Measurements from ENCODE around the gene SP8. TPM values are rescaled to one million over a fixed set of nuclear protein-coding genes. Genes with fewer than 3 reads are reported as not detected.

SP8 gene
- total RNA-seq, 1 experiment from 2014 or later = 0.76 TPM

DNA sequence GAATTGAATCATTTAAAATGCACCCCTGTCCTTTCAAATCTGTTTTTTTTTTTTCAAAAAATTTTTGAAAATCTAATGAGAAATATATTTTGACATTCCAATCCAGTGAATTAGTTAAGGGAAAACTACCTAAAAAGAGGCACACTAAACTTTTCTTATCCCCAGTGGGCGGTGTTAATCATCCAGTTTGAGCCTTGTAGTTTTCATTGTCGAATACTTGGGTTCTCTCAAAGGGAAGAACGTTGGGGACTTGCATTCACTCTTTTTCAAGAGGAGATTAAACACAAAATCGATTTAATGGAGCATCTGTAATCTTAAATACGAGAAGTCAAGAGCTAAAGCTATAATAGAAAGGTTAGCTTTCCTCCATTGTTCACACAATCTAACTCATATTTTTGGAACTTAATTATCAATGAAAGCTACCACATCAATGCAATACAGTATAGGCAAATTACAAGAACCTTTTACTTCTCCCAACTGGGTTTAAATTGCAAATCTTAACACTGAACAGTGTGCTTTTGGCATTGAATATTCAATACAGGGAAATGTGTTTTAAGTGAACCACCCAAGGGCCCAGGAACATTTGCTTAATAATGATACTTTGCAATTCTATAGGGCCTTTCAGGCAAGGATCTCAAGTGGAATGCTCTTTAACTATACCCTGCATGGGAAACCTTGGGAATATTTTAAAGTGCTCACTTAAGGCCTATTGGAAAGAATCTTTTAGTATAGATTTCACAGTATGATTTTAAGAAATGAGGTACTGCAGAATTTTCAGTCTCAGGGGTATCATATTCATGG, 13.1 kb upstream of the SP8 start:
- Histone ChIP-seq H3K27ac (ENCODE audit: low read depth, low read length) (no peak overlapping the region), H3K27me3 (ENCODE audit: insufficient read depth, low read length) (no peaks in the 10 kb centered on the region; the same call in 1 of the 2 replicates), H4K20me1 (ENCODE audit: insufficient read depth) (no peaks in the 10 kb centered on the region), H3K36me3 (ENCODE audit: control insufficient read depth in 1 of 2, insufficient read depth in 2 of 2, low read length in 2 of 2) (no peaks in the 10 kb centered on the region), H2AFZ (ENCODE audit: low read depth, low read length, poor library complexity, severe bottlenecking) (no peak overlapping the region), H3K79me2 (ENCODE audit: insufficient read depth, low read length) (no peaks in the 10 kb centered on the region), H3K9me2 (ENCODE audit: insufficient read depth) (no peaks in the 10 kb centered on the region), H3K4me2 (ENCODE audit: low read length) (no peak overlapping the region), H3K4me1 (ENCODE audit: control insufficient read depth in 1 of 2, insufficient read depth in 2 of 2, low read length in 2 of 2) (peaks cover 0 to 13% of the 10 kb centered on the region in 2 experiments; a peak in 3 of 4 replicates), H3K9ac (ENCODE audit: low read length) (no peak overlapping the region), H3K9me3 (ENCODE audit: control insufficient read depth in 1 of 2, insufficient read depth in 1 of 2, low read depth in 1 of 2, low read length in 2 of 2) (no peaks in the 10 kb centered on the region), H3K4me3 (replicated peaks in 1 of 2; ENCODE audit: low read depth in 1 of 2, low read length in 2 of 2) (no peak overlapping the region)
- BruUV-seq (replicated peaks) = no TSS peak
- ChIA-PET POLR2A (no interaction called here), CTCF (no interaction called here), RAD21 (ENCODE audit: low non-redundant PET in 1 of 2, low total read pairs in 2 of 2, uncharacterized antibody in 2 of 2, unreplicated experiment in 2 of 2) (no interaction called here)
- ATAC-seq = no peak
- intact Hi-C loops (cut with micrococcal nuclease) = no loop called here
- DNase-seq (ENCODE audit: low read depth, low spot score) = no peak
- TF ChIP-seq, protein P1, sequence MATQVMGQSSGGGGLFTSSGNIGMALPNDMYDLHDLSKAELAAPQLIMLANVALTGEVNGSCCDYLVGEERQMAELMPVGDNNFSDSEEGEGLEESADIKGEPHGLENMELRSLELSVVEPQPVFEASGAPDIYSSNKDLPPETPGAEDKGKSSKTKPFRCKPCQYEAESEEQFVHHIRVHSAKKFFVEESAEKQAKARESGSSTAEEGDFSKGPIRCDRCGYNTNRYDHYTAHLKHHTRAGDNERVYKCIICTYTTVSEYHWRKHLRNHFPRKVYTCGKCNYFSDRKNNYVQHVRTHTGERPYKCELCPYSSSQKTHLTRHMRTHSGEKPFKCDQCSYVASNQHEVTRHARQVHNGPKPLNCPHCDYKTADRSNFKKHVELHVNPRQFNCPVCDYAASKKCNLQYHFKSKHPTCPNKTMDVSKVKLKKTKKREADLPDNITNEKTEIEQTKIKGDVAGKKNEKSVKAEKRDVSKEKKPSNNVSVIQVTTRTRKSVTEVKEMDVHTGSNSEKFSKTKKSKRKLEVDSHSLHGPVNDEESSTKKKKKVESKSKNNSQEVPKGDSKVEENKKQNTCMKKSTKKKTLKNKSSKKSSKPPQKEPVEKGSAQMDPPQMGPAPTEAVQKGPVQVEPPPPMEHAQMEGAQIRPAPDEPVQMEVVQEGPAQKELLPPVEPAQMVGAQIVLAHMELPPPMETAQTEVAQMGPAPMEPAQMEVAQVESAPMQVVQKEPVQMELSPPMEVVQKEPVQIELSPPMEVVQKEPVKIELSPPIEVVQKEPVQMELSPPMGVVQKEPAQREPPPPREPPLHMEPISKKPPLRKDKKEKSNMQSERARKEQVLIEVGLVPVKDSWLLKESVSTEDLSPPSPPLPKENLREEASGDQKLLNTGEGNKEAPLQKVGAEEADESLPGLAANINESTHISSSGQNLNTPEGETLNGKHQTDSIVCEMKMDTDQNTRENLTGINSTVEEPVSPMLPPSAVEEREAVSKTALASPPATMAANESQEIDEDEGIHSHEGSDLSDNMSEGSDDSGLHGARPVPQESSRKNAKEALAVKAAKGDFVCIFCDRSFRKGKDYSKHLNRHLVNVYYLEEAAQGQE (IDR thresholded peaks at IDR 0.05; ENCODE audit: low read depth) = no peak
- TF ChIP-seq CBX3 (IDR thresholded peaks at IDR 0.05; ENCODE audit: low read depth) (no peak), TCF7L2 (IDR thresholded peaks at IDR 0.05; ENCODE audit: borderline replicate concordance, extremely low read depth, insufficient read depth, insufficient read length) (no peak), SP1 (IDR thresholded peaks at IDR 0.05; ENCODE audit: low read depth) (no peak), JUND (IDR thresholded peaks at IDR 0.05) (no peak), ZFX (IDR thresholded peaks at IDR 0.05) (no peak), EGR1 (IDR thresholded peaks at IDR 0.05; ENCODE audit: low read depth) (no peak), POLR2AphosphoS5 (IDR thresholded peaks at IDR 0.05; ENCODE audit: low read depth, low read length) (no peak), FOSL1 (IDR thresholded peaks at IDR 0.05; ENCODE audit: low read depth) (no peak), RAD21 (IDR thresholded peaks at IDR 0.05; ENCODE audit: low read depth) (no peak), ELF1 (IDR thresholded peaks at IDR 0.05; ENCODE audit: borderline replicate concordance, low read depth) (no peak), YY1 (IDR thresholded peaks at IDR 0.05; ENCODE audit: extremely low read depth, insufficient replicate concordance, low read depth, low read length) (no peak), SRF (IDR thresholded peaks at IDR 0.05; ENCODE audit: low read depth) (no peak), EZH2phosphoT487 (IDR thresholded peaks at IDR 0.05; ENCODE audit: borderline replicate concordance) (no peak)
- TF ChIP-seq, protein P2, sequence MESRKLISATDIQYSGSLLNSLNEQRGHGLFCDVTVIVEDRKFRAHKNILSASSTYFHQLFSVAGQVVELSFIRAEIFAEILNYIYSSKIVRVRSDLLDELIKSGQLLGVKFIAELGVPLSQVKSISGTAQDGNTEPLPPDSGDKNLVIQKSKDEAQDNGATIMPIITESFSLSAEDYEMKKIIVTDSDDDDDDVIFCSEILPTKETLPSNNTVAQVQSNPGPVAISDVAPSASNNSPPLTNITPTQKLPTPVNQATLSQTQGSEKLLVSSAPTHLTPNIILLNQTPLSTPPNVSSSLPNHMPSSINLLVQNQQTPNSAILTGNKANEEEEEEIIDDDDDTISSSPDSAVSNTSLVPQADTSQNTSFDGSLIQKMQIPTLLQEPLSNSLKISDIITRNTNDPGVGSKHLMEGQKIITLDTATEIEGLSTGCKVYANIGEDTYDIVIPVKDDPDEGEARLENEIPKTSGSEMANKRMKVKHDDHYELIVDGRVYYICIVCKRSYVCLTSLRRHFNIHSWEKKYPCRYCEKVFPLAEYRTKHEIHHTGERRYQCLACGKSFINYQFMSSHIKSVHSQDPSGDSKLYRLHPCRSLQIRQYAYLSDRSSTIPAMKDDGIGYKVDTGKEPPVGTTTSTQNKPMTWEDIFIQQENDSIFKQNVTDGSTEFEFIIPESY (IDR thresholded peaks at IDR 0.05; ENCODE audit: extremely low read depth, insufficient replicate concordance, low read length) = no peak
- TF ChIP-seq, protein P3, sequence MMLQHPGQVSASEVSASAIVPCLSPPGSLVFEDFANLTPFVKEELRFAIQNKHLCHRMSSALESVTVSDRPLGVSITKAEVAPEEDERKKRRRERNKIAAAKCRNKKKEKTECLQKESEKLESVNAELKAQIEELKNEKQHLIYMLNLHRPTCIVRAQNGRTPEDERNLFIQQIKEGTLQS (IDR thresholded peaks at IDR 0.05) = no peak
- TF ChIP-seq, protein P4, sequence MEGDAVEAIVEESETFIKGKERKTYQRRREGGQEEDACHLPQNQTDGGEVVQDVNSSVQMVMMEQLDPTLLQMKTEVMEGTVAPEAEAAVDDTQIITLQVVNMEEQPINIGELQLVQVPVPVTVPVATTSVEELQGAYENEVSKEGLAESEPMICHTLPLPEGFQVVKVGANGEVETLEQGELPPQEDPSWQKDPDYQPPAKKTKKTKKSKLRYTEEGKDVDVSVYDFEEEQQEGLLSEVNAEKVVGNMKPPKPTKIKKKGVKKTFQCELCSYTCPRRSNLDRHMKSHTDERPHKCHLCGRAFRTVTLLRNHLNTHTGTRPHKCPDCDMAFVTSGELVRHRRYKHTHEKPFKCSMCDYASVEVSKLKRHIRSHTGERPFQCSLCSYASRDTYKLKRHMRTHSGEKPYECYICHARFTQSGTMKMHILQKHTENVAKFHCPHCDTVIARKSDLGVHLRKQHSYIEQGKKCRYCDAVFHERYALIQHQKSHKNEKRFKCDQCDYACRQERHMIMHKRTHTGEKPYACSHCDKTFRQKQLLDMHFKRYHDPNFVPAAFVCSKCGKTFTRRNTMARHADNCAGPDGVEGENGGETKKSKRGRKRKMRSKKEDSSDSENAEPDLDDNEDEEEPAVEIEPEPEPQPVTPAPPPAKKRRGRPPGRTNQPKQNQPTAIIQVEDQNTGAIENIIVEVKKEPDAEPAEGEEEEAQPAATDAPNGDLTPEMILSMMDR (IDR thresholded peaks at IDR 0.05 in 2 of 3, conservative IDR thresholded peaks at IDR 0.05 in 1 of 3; ENCODE audit: borderline replicate concordance in 1 of 3, insufficient read depth in 1 of 3, low read depth in 2 of 3, low read length in 2 of 3) = no peak
- TF ChIP-seq, protein P5, sequence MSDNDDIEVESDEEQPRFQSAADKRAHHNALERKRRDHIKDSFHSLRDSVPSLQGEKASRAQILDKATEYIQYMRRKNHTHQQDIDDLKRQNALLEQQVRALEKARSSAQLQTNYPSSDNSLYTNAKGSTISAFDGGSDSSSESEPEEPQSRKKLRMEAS (IDR thresholded peaks at IDR 0.05) = no peak

Data from HCT116 (cell line).